GM19468 (cell line): ENCODE data around the gene RPL22.
"Not testable (repeated sequence)": the region's sequence is repeated elsewhere in the genome, so short reads cannot be mapped to it uniquely, and the experiment has no call there.

Source experiments
- ATAC-seq: cut with Tn5 transposase; IDR thresholded peaks from one replicate; pipeline ENCODE4 v1.9.1; 2021; ENCODE audit warnings: mild to moderate bottlenecking, moderate library complexity, moderate number of reproducible peaks; ENCODE audit not compliant: unreplicated experiment; ENCODE audit errors: extremely low read depth

Gene RPL22

GRCh38 chr1:6234502-6235295 is 35.3 kb upstream of the RPL22 start:
- ATAC-seq = no peak

GRCh38 chr1:6233376-6233775 is 34.0 kb upstream of the RPL22 start:
- ATAC-seq = no peak

GRCh38 chr1:6225651-6226050 is 26.3 kb upstream of the RPL22 start:
- no peak for ATAC-seq

- no peak for ATAC-seq
Measured at GRCh38 chr1:6224718-6225117, 25.3 kb upstream of the RPL22 start.

- no peak for ATAC-seq
Measured at GRCh38 chr1:6223617-6224016, 24.2 kb upstream of the RPL22 start.

GRCh38 chr1:6222636-6223035 is 23.2 kb upstream of the RPL22 start:
- ATAC-seq = no peak

- no peak for ATAC-seq
Measured at GRCh38 chr1:6221210-6221784, 21.9 kb upstream of the RPL22 start.

GRCh38 chr1:6220236-6220635 is 20.8 kb upstream of the RPL22 start:
- no peak for ATAC-seq

GRCh38 chr1:6219641-6220040 is 20.2 kb upstream of the RPL22 start:
- ATAC-seq = not testable (repeated sequence)

- no peak for ATAC-seq
Measured at GRCh38 chr1:6218375-6219164, 19.2 kb upstream of the RPL22 start.

GRCh38 chr1:6212193-6212959 is 13.0 kb upstream of the RPL22 start:
- ATAC-seq = no peak

- ATAC-seq = no peak
Measured at GRCh38 chr1:6211731-6212130, 12.3 kb upstream of the RPL22 start.

GRCh38 chr1:6210591-6211355 is 11.4 kb upstream of the RPL22 start:
- ATAC-seq = no peak

GRCh38 chr1:6209661-6210580 is 10.5 kb upstream of the RPL22 start:
- no peak for ATAC-seq

GRCh38 chr1:6208723-6209660 is 9.6 kb upstream of the RPL22 start:
- ATAC-seq = no peak

GRCh38 chr1:6207921-6208320 is 8.5 kb upstream of the RPL22 start:
- no peak for ATAC-seq

GRCh38 chr1:6207075-6207885 is 7.9 kb upstream of the RPL22 start:
- ATAC-seq = no peak
